ENCODE data around the gene ART3. TPM values are rescaled to one million over a fixed set of nuclear protein-coding genes. Genes with fewer than 3 reads are reported as not detected.

Gene ART3, protein sequence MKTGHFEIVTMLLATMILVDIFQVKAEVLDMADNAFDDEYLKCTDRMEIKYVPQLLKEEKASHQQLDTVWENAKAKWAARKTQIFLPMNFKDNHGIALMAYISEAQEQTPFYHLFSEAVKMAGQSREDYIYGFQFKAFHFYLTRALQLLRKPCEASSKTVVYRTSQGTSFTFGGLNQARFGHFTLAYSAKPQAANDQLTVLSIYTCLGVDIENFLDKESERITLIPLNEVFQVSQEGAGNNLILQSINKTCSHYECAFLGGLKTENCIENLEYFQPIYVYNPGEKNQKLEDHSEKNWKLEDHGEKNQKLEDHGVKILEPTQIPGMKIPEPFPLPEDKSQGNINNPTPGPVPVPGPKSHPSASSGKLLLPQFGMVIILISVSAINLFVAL
- not detected in 2 replicates for total RNA-seq

GRCh38 chr4:76074468-76074867, at the start of gene ART3:
ART3 (plus strand) TSS chr4:76074709; CDS start chr4:76075890, 1,181 bp downstream.
- no peak for TF ChIP-seq CTCF (IDR thresholded peaks at IDR 0.05; ENCODE audit: insufficient read depth, low read length, poor library complexity, severe bottlenecking)
- Histone ChIP-seq H3K4me3 (ENCODE audit: low read depth, low read length) (no peak within 1 kb of the TSS), H3K27me3 (ENCODE audit: control insufficient read depth, insufficient read depth, low read length) (no peaks in the 10 kb centered on the region), H3K36me3 (ENCODE audit: control insufficient read depth, insufficient read depth, low read length) (no peaks in the 10 kb centered on the region)
- no peak for DNase-seq (ENCODE audit: low read depth)

- no peak for TF ChIP-seq CTCF (IDR thresholded peaks at IDR 0.05; ENCODE audit: insufficient read depth, low read length, poor library complexity, severe bottlenecking)
- Histone ChIP-seq H3K4me3 (ENCODE audit: low read depth, low read length) (no peak overlapping the region), H3K36me3 (ENCODE audit: control insufficient read depth, insufficient read depth, low read length) (no peaks in the 10 kb centered on the region), H3K27me3 (ENCODE audit: control insufficient read depth, insufficient read depth, low read length) (no peaks in the 10 kb centered on the region)
- DNase-seq (ENCODE audit: low read depth): no peak
These were observed 46.2 kb upstream of the ART3 start for GRCh38 chr4:76028350-76028765.

DNA sequence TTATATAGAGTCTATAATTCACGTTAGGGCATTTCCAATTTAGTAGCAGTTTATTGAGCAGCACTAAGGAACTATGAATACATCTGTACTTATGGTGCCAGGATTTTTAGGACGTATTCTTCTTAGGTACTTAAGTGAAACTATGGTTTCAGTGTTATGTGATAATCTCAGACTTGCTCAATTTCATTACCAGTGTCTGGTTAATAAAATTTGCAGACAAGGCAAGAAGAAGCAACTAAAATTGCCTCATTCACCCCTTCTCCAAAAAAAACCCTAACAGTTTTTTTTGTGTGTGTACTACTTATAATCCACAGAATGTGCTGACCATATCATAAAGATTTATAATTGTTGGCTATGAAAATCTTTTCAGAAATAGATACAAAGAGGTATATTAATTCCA, 45.2 kb upstream of the ART3 start:
- no peak for TF ChIP-seq CTCF (IDR thresholded peaks at IDR 0.05; ENCODE audit: insufficient read depth, low read length, poor library complexity, severe bottlenecking)
- no peak for DNase-seq (ENCODE audit: low read depth)
- no peaks in the 10 kb centered on the region for H3K27me3 ChIP-seq (ENCODE audit: control insufficient read depth, insufficient read depth, low read length)
- H3K36me3 ChIP-seq (ENCODE audit: control insufficient read depth, insufficient read depth, low read length): no peaks in the 10 kb centered on the region
- H3K4me3 ChIP-seq (ENCODE audit: low read depth, low read length): no peak overlapping the region

- no peak for TF ChIP-seq CTCF (IDR thresholded peaks at IDR 0.05; ENCODE audit: insufficient read depth, low read length, poor library complexity, severe bottlenecking)
- H3K4me3 ChIP-seq (ENCODE audit: low read depth, low read length): no peak overlapping the region
These were observed 39.4 kb upstream of the ART3 start for GRCh38 chr4:76035141-76035540.

GRCh38 chr4:76035799-76036380, 38.6 kb upstream of the ART3 start, which contains the start of gene CXCL11:
CXCL11 (minus strand) TSS chr4:76036070; CDS start chr4:76035987, 83 bp downstream.
- no peak for DNase-seq (ENCODE audit: low read depth)
- TF ChIP-seq CTCF (IDR thresholded peaks at IDR 0.05; ENCODE audit: insufficient read depth, low read length, poor library complexity, severe bottlenecking): no peak

More at GRCh38 chr4:76035141-76035540, 39.4 kb upstream of the ART3 start:
- no peak for DNase-seq (ENCODE audit: low read depth)
- no peaks in the 10 kb centered on the region for H3K27me3 ChIP-seq (ENCODE audit: control insufficient read depth, insufficient read depth, low read length)
- H3K36me3 ChIP-seq (ENCODE audit: control insufficient read depth, insufficient read depth, low read length): no peaks in the 10 kb centered on the region

More at GRCh38 chr4:76035799-76036380, 38.6 kb upstream of the ART3 start, which contains the start of gene CXCL11:
- Histone ChIP-seq H3K4me3 (ENCODE audit: low read depth, low read length) (no peak within 1 kb of the TSS), H3K27me3 (ENCODE audit: control insufficient read depth, insufficient read depth, low read length) (no peaks in the 10 kb centered on the region), H3K36me3 (ENCODE audit: control insufficient read depth, insufficient read depth, low read length) (no peaks in the 10 kb centered on the region)

All from kidney epithelial cell (primary cell).